Medulla oblongata (tissue), 1 donor: ENCODE measurements around the gene RNF168.
A peak's percentile ranks its signal among the peaks of the same experiment; 100 is the strongest.
"Not testable (repeated sequence)": the region's sequence is repeated elsewhere in the genome, so short reads cannot be mapped to it uniquely, and the experiment has no call there.

Source experiments
- DNase-seq: peaks from one replicate; pipeline ENCODE4 v3.0.0-alpha.2; 2015; ENCODE audit errors: extremely low spot score

Gene RNF168

GRCh38 chr3:196503196-196504076, at the start of gene RNF168:
RNF168 (minus strand) TSS chr3:196503768; CDS start chr3:196503173, 595 bp downstream.
- DNase-seq, result peak; percentile 95

- no peak for DNase-seq
These were observed 48.7 kb upstream of the RNF168 start for GRCh38 chr3:196552253-196552652.

- DNase-seq, result not testable (repeated sequence)
These were observed 46.6 kb upstream of the RNF168 start for GRCh38 chr3:196550172-196550571.

- not testable (repeated sequence) for DNase-seq
These were observed 45.7 kb upstream of the RNF168 start for GRCh38 chr3:196549312-196549711.

GRCh38 chr3:196547067-196547466, 43.5 kb upstream of the RNF168 start:
- no peak for DNase-seq

- DNase-seq, result no peak
These were observed 43.0 kb upstream of the RNF168 start for GRCh38 chr3:196546537-196546936.

- no peak for DNase-seq
These were observed 41.0 kb upstream of the RNF168 start for GRCh38 chr3:196544491-196544992.

GRCh38 chr3:196541684-196542445, 38.3 kb upstream of the RNF168 start:
- no peak for DNase-seq

- DNase-seq, result peak; percentile 18
These were observed 33.9 kb upstream of the RNF168 start for GRCh38 chr3:196537319-196537984.

- DNase-seq, result no peak
These were observed 29.7 kb upstream of the RNF168 start for GRCh38 chr3:196533260-196533681.

GRCh38 chr3:196531418-196531817, 27.9 kb upstream of the RNF168 start:
- no peak for DNase-seq

- peak; percentile 54 for DNase-seq
These were observed 25.2 kb upstream of the RNF168 start for GRCh38 chr3:196528639-196529233.

GRCh38 chr3:196525141-196525540, 21.6 kb upstream of the RNF168 start:
- no peak for DNase-seq

GRCh38 chr3:196524527-196524926, 21.0 kb upstream of the RNF168 start:
- DNase-seq, result no peak

- no peak for DNase-seq
These were observed 20.3 kb upstream of the RNF168 start for GRCh38 chr3:196523841-196524240.

GRCh38 chr3:196521291-196521690, 17.7 kb upstream of the RNF168 start:
- DNase-seq, result not testable (repeated sequence)

GRCh38 chr3:196519718-196520082, 16.1 kb upstream of the RNF168 start:
- no peak for DNase-seq

- DNase-seq, result peak; percentile 41
These were observed 15.6 kb upstream of the RNF168 start for GRCh38 chr3:196518966-196519717.

- no peak for DNase-seq
These were observed 14.4 kb upstream of the RNF168 start for GRCh38 chr3:196517919-196518318.

- no peak for DNase-seq
These were observed 13.7 kb upstream of the RNF168 start for GRCh38 chr3:196517162-196517800.
